KMS-11 (cell line): ENCODE measurements around the gene BPI.

ENCODE experiments used
- H2AFZ ChIP-seq: fragments of 200-600 bp; sonication (generic); 2 replicates; pipeline ENCODE4 v1.6.1; 2016; ENCODE audit warnings: antibody characterized with exemption, mixed run types, low read depth
- H3K27ac ChIP-seq: fragments of 200-600 bp; sonication (generic); 2 replicates; pipeline ENCODE4 v1.6.1; 2016; ENCODE audit warnings: mild to moderate bottlenecking, mixed run types
- H3K27me3 ChIP-seq: fragments of 200-600 bp; sonication (generic); 2 replicates; pipeline ENCODE4 v1.6.1; 2017; ENCODE audit warnings: mild to moderate bottlenecking, low read depth, mixed run types, moderate library complexity; ENCODE audit not compliant: insufficient read depth
- H3K36me3 ChIP-seq: fragments of 200-600 bp; sonication (generic); 2 replicates; pipeline ENCODE4 v1.6.1; 2017; ENCODE audit warnings: mild to moderate bottlenecking, mixed run types; ENCODE audit not compliant: insufficient read depth
- H3K4me1 ChIP-seq: fragments of 200-600 bp; sonication (generic); 2 replicates; pipeline ENCODE4 v1.6.1; 2016; ENCODE audit warnings: mild to moderate bottlenecking, low read depth, mixed run types; ENCODE audit not compliant: poor library complexity, severe bottlenecking
- H3K4me2 ChIP-seq: fragments of 200-600 bp; sonication (generic); 2 replicates; pipeline ENCODE4 v1.7.0; 2016; ENCODE audit warnings: mild to moderate bottlenecking, mixed run types
- H3K4me3 ChIP-seq: fragments of 200-600 bp; sonication (generic); IDR thresholded peaks from 2 replicates; pipeline ENCODE4 v1.6.1; 2017; ENCODE audit warnings: low read depth, low read length, mixed read lengths; ENCODE audit not compliant: insufficient read depth
- H3K79me2 ChIP-seq: fragments of 200-600 bp; sonication (generic); 2 replicates; pipeline ENCODE4 v1.6.1; 2016; ENCODE audit warnings: low read depth, mixed run types; ENCODE audit not compliant: insufficient read depth
- H3K9ac ChIP-seq: fragments of 200-600 bp; sonication (generic); 2 replicates; pipeline ENCODE4 v1.6.1; 2016; ENCODE audit warnings: mild to moderate bottlenecking, mixed run types
- H4K20me1 ChIP-seq: fragments of 200-600 bp; sonication (generic); 2 replicates; pipeline ENCODE4 v1.6.1; 2016; ENCODE audit warnings: mild to moderate bottlenecking, mixed run types; ENCODE audit not compliant: insufficient read depth
- TF ChIP-seq, protein P1 (sequence below): fragments of 200-600 bp; sonication (generic); conservative IDR thresholded peaks from 2 replicates; pipeline ENCODE4 v1.6.1; 2017; ENCODE audit warnings: low read depth, mild to moderate bottlenecking, antibody characterized with exemption, low read length, moderate library complexity, mixed read lengths

Gene BPI

GRCh38 chr20:38306379-38306778 is 2.4 kb downstream of the BPI start:
- no peaks in the 10 kb centered on the region for H4K20me1 ChIP-seq
- no peaks in the 10 kb centered on the region for H3K36me3 ChIP-seq
- H3K27ac ChIP-seq, result no peak overlapping the region
- H3K79me2 ChIP-seq, result no peaks in the 10 kb centered on the region
- H3K27me3 ChIP-seq, result no peaks in the 10 kb centered on the region
- H3K9ac ChIP-seq, result no peak overlapping the region
- no peak overlapping the region for H3K4me2 ChIP-seq
- H2AFZ ChIP-seq, result no peak overlapping the region
- H3K4me1 ChIP-seq, result no peaks in the 10 kb centered on the region
- no peak overlapping the region for H3K4me3 ChIP-seq
- TF ChIP-seq, protein P1, sequence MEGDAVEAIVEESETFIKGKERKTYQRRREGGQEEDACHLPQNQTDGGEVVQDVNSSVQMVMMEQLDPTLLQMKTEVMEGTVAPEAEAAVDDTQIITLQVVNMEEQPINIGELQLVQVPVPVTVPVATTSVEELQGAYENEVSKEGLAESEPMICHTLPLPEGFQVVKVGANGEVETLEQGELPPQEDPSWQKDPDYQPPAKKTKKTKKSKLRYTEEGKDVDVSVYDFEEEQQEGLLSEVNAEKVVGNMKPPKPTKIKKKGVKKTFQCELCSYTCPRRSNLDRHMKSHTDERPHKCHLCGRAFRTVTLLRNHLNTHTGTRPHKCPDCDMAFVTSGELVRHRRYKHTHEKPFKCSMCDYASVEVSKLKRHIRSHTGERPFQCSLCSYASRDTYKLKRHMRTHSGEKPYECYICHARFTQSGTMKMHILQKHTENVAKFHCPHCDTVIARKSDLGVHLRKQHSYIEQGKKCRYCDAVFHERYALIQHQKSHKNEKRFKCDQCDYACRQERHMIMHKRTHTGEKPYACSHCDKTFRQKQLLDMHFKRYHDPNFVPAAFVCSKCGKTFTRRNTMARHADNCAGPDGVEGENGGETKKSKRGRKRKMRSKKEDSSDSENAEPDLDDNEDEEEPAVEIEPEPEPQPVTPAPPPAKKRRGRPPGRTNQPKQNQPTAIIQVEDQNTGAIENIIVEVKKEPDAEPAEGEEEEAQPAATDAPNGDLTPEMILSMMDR, result no peak

DNA sequence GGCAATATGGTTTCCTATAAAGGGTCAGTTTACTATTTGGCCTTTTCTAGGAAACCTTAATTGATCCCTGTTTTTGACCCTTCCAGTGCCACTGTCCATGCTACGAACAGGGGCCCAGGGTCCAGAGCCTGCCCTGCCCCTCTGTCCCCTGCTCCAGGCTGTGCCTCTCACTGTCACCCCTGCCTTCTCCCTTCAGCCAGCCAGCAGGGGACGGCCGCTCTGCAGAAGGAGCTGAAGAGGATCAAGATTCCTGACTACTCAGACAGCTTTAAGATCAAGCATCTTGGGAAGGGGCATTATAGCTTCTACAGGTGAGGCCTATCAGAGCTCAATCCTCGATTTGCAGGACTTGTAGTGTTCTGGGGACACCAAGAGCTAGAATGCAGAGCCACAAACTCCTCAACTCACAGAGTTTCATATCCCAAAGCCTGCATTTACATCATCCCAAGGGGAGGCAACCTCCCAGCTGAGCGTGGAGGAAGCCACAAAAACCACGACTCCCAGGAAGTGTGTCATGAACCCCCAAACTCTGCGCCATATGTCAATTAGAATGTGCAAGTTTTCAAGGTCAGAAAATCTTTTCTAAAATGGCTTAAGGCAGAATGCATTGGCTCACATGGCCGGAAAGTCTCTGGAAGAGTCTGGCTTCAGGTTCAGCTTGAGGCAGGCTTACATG is 3.6 kb downstream of the BPI start:
- no peak overlapping the region for H3K4me3 ChIP-seq
- H2AFZ ChIP-seq, result no peak overlapping the region
- no peak overlapping the region for H3K27ac ChIP-seq
- no peaks in the 10 kb centered on the region for H3K36me3 ChIP-seq
- no peaks in the 10 kb centered on the region for H3K27me3 ChIP-seq
- TF ChIP-seq, protein P1, result no peak
- H3K79me2 ChIP-seq, result no peaks in the 10 kb centered on the region
- H3K4me2 ChIP-seq, result no peak overlapping the region
- H3K4me1 ChIP-seq, result no peaks in the 10 kb centered on the region
- H4K20me1 ChIP-seq, result no peaks in the 10 kb centered on the region
- no peak overlapping the region for H3K9ac ChIP-seq

DNA sequence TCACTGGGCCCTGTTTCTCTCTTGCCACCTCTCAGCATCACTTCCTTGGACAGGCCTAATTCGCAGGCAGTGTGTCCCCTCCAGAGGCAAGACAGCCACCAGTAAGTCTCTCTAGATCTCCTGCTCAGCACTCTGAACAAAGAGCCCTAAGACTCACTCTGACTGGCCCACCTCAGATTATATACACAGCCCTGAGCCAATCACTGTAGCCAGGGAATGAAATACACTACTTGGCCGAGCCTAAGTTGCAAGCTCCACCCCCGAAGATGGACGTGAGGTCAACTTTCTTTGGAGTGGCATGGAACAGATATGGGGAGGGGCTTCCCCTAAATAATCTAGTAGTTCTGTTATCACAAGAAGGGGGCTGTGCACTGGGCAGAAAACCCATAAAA is 4.1 kb downstream of the BPI start:
- H3K36me3 ChIP-seq, result no peaks in the 10 kb centered on the region
- no peak overlapping the region for H3K9ac ChIP-seq
- H3K4me1 ChIP-seq, result no peaks in the 10 kb centered on the region
- H3K27ac ChIP-seq, result no peak overlapping the region
- TF ChIP-seq, protein P1, result no peak
- H3K27me3 ChIP-seq, result no peaks in the 10 kb centered on the region
- no peak overlapping the region for H3K4me2 ChIP-seq
- no peak overlapping the region for H3K4me3 ChIP-seq
- no peak overlapping the region for H2AFZ ChIP-seq
- H4K20me1 ChIP-seq, result no peaks in the 10 kb centered on the region
- no peaks in the 10 kb centered on the region for H3K79me2 ChIP-seq

- Histone ChIP-seq H3K4me3 (no peak overlapping the region), H3K79me2 (no peaks in the 10 kb centered on the region), H3K4me2 (no peak overlapping the region), H3K27ac (no peak overlapping the region), H3K4me1 (no peaks in the 10 kb centered on the region), H4K20me1 (no peaks in the 10 kb centered on the region), H3K27me3 (no peaks in the 10 kb centered on the region), H2AFZ (no peak overlapping the region), H3K36me3 (no peaks in the 10 kb centered on the region), H3K9ac (no peak overlapping the region)
- TF ChIP-seq, protein P1, result no peak
These were observed 4.5 kb downstream of the BPI start for GRCh38 chr20:38308447-38308846.
